HG03175 (cell line): ENCODE measurements around the gene SIK1.
"Not testable (repeated sequence)": the region's sequence is repeated elsewhere in the genome, so short reads cannot be mapped to it uniquely, and the experiment has no call there.

Experiments used
- ATAC-seq: cut with Tn5 transposase; IDR thresholded peaks from one replicate; pipeline ENCODE4 v1.9.1; 2021; ENCODE audit warnings: mild to moderate bottlenecking, moderate library complexity; ENCODE audit not compliant: unreplicated experiment

Gene SIK1

GRCh38 chr21:43398000-43398399 lies 28.9 kb downstream of the SIK1 start:
- not testable (repeated sequence) for ATAC-seq

- ATAC-seq: not testable (repeated sequence)
Measured at GRCh38 chr21:43397439-43397808, 29.5 kb downstream of the SIK1 start.

GRCh38 chr21:43396788-43397438 lies 30.0 kb downstream of the SIK1 start:
- not testable (repeated sequence) for ATAC-seq

- not testable (repeated sequence) for ATAC-seq
Measured at GRCh38 chr21:43383351-43383750, 43.6 kb downstream of the SIK1 start.

- ATAC-seq: not testable (repeated sequence)
Measured at GRCh38 chr21:43382902-43383301, 44.0 kb downstream of the SIK1 start.

GRCh38 chr21:43380852-43381533 lies 45.9 kb downstream of the SIK1 start:
- peak; percentile 60 for ATAC-seq

GRCh38 chr21:43380337-43380736 lies 46.6 kb downstream of the SIK1 start:
- ATAC-seq: not testable (repeated sequence)

- ATAC-seq: not testable (repeated sequence)
Measured at GRCh38 chr21:43379626-43380122, 47.3 kb downstream of the SIK1 start.

- ATAC-seq: no peak
Measured at GRCh38 chr21:43376478-43376882, 50.5 kb downstream of the SIK1 start.

GRCh38 chr21:43375837-43376477 lies 51.0 kb downstream of the SIK1 start:
- no peak for ATAC-seq

- ATAC-seq: no peak
Measured at GRCh38 chr21:43375006-43375836, 51.7 kb downstream of the SIK1 start.

GRCh38 chr21:43374228-43374885 lies 52.6 kb downstream of the SIK1 start:
- no peak for ATAC-seq

- no peak for ATAC-seq
Measured at GRCh38 chr21:43373362-43374227, 53.3 kb downstream of the SIK1 start.

- no peak for ATAC-seq
Measured at GRCh38 chr21:43372663-43373361, 54.1 kb downstream of the SIK1 start.

GRCh38 chr21:43371786-43372185 lies 55.1 kb downstream of the SIK1 start:
- ATAC-seq: no peak

GRCh38 chr21:43370888-43371570 lies 55.9 kb downstream of the SIK1 start:
- ATAC-seq: no peak

GRCh38 chr21:43370091-43370658 lies 56.8 kb downstream of the SIK1 start:
- no peak for ATAC-seq

GRCh38 chr21:43369596-43370090 lies 57.3 kb downstream of the SIK1 start:
- ATAC-seq: no peak
